HCT116 (cell line): ENCODE data around the gene SLC24A3. TPM values are rescaled to one million over a fixed set of nuclear protein-coding genes. Genes with fewer than 3 reads are reported as not detected.

Experiments used
- ATAC-seq: fragments of 200-7000 bp; cut with Tn5 transposase; 2 replicates; pipeline ENCODE4 v1.9.1; 2020; ENCODE audit warnings: mild to moderate bottlenecking, moderate library complexity
- BruUV-seq: library from RNA; stranded (reverse); fragments of 400-500 nt; replicated peaks from 2 replicates; lab custom pipeline; 2021; lab: Mats Ljungman, UMichigan
- CTCF ChIA-PET: fragments of 300-600 bp; sonication (Branson Sonifier 250); formaldehyde crosslinking; loops from one replicate; lab custom pipeline; 2021; ENCODE audit warnings: antibody characterized with exemption; lab: Charles Lee
- POLR2A ChIA-PET: fragments of 300-600, 350-600 bp; sonication (Branson Sonifier 250); formaldehyde crosslinking; loops from one replicate; lab custom pipeline; 2021; ENCODE audit warnings: antibody characterized with exemption; lab: Charles Lee
- RAD21 ChIA-PET, 2 experiments: fragments of 300-600 bp; sonication (Branson Sonifier 250); formaldehyde crosslinking; loops; one replicate each; lab custom pipeline; 2023; ENCODE audit warnings: low total read pairs in 2 of 2; ENCODE audit not compliant: uncharacterized antibody in 2 of 2, unreplicated experiment in 2 of 2, low non-redundant PET in 1 of 2; lab: Charles Lee
- DNase-seq: peaks from one replicate; pipeline ENCODE4 v3.0.0-alpha.2; 2010; ENCODE audit warnings: low read depth, low spot score
- H2AFZ ChIP-seq: fragments of 200-600 bp; shearing (Covaris generic), sonication (generic); 2 replicates; pipeline ENCODE4 v1.6.1; 2017; ENCODE audit warnings: low read depth, mixed run types, mixed read lengths, antibody characterized with exemption, low read length; ENCODE audit not compliant: poor library complexity, severe bottlenecking
- H3K27ac ChIP-seq: 2 replicates; pipeline ENCODE4 v1.5.1; 2012; ENCODE audit warnings: low read depth, low read length
- H3K27me3 ChIP-seq: fragments of 200-600 bp; sonication (generic); 2 replicates; pipeline ENCODE4 v1.6.1; 2016; ENCODE audit warnings: mixed run types, low read length, mixed read lengths; ENCODE audit not compliant: insufficient read depth
- H3K36me3 ChIP-seq, 2 experiments: fragments of 200-500 bp in 1 of 2; fragments of 200-600 bp in 1 of 2; sonication (Bioruptor generic) in 1 of 2; sonication (generic) in 1 of 2; 2 replicates each; pipeline versions ENCODE4 v1.5.1 to v1.6.1; 2014 to 2016; ENCODE audit warnings: low read length in 2 of 2, inconsistent platforms in 1 of 2, mixed read lengths in 1 of 2, mixed run types in 1 of 2; ENCODE audit not compliant: insufficient read depth in 2 of 2, control insufficient read depth in 1 of 2
- H3K4me1 ChIP-seq, 2 experiments: fragments of 200-600 bp in 1 of 2; sonication (generic) in 1 of 2; 2 replicates each; pipeline versions ENCODE4 v1.5.1 to v1.6.1; 2012 to 2017; ENCODE audit warnings: low read length in 2 of 2, inconsistent platforms in 1 of 2, mild to moderate bottlenecking in 1 of 2, mixed read lengths in 1 of 2, mixed run types in 1 of 2, moderate library complexity in 1 of 2; ENCODE audit not compliant: insufficient read depth in 2 of 2, control insufficient read depth in 1 of 2
- H3K4me2 ChIP-seq: fragments of 200-600 bp; sonication (generic); 2 replicates; pipeline ENCODE4 v1.6.1; 2017; ENCODE audit warnings: mixed run types, low read length, mixed read lengths
- H3K4me3 ChIP-seq, 2 experiments: fragments of 200-600 bp in 1 of 2; sonication (generic) in 1 of 2; replicated peaks in 1 of 2; 2 replicates each; pipeline ENCODE4 v1.5.1; 2011 to 2016; ENCODE audit warnings: low read length in 2 of 2, control low read depth in 1 of 2, low read depth in 1 of 2, mild to moderate bottlenecking in 1 of 2, mixed read lengths in 1 of 2, mixed run types in 1 of 2
- H3K79me2 ChIP-seq: fragments of 200-600 bp; sonication (generic); 2 replicates; pipeline ENCODE4 v1.6.1; 2017; ENCODE audit warnings: mild to moderate bottlenecking, mixed run types, low read length, moderate library complexity, mixed read lengths; ENCODE audit not compliant: insufficient read depth
- H3K9ac ChIP-seq: fragments of 200-600 bp; sonication (generic); 2 replicates; pipeline ENCODE4 v1.6.1; 2016; ENCODE audit warnings: low read length, mixed read lengths
- H3K9me2 ChIP-seq: fragments of 200-600 bp; sonication (generic), shearing (Covaris generic); 2 replicates; pipeline ENCODE4 v1.6.1; 2017; ENCODE audit warnings: mixed run types, mild to moderate bottlenecking, moderate library complexity; ENCODE audit not compliant: insufficient read depth
- H3K9me3 ChIP-seq, 2 experiments: fragments of 200-500 bp in 1 of 2; fragments of 200-600 bp in 1 of 2; sonication (Bioruptor generic) in 1 of 2; sonication (generic) in 1 of 2; 2 replicates each; pipeline ENCODE4 v1.6.1; 2014 to 2017; ENCODE audit warnings: low read length in 2 of 2, mixed read lengths in 2 of 2, inconsistent platforms in 1 of 2, low read depth in 1 of 2, mild to moderate bottlenecking in 1 of 2, mixed run types in 1 of 2, moderate library complexity in 1 of 2; ENCODE audit not compliant: control insufficient read depth in 1 of 2, insufficient read depth in 1 of 2
- H4K20me1 ChIP-seq: fragments of 200-600 bp; sonication (generic), shearing (Covaris generic); 2 replicates; pipeline ENCODE4 v1.6.1; 2017; ENCODE audit warnings: mixed run types, mild to moderate bottlenecking, moderate library complexity; ENCODE audit not compliant: insufficient read depth
- CBX3 ChIP-seq: IDR thresholded peaks from 2 replicates; pipeline ENCODE4 v1.6.1; 2012; ENCODE audit warnings: low read depth
- CEBPB ChIP-seq: IDR thresholded peaks from 2 replicates; pipeline ENCODE4 v1.6.1; 2012; ENCODE audit warnings: low read depth
- ELF1 ChIP-seq: IDR thresholded peaks from 2 replicates; pipeline ENCODE4 v1.6.1; 2012; ENCODE audit warnings: low read depth, borderline replicate concordance
- EZH2 ChIP-seq: fragments of 200-600 bp; sonication (generic); IDR thresholded peaks from 2 replicates; pipeline ENCODE4 v1.6.1; 2017; ENCODE audit warnings: antibody characterized with exemption, mixed run types
- JUND ChIP-seq: IDR thresholded peaks from 2 replicates; pipeline ENCODE4 v1.6.1; 2012
- POLR2AphosphoS5 ChIP-seq: IDR thresholded peaks from 2 replicates; pipeline ENCODE4 v1.6.1; 2011; ENCODE audit warnings: mild to moderate bottlenecking, low read depth, low read length, moderate library complexity
- RAD21 ChIP-seq: IDR thresholded peaks from 2 replicates; pipeline ENCODE4 v1.6.1; 2012; ENCODE audit warnings: low read depth, mild to moderate bottlenecking
- SIN3A ChIP-seq: IDR thresholded peaks from 2 replicates; pipeline ENCODE4 v1.6.1; 2012; ENCODE audit warnings: low read depth
- YY1 ChIP-seq: IDR thresholded peaks from 2 replicates; pipeline ENCODE4 v1.6.1; 2011; ENCODE audit warnings: low read length, low read depth, moderate library complexity, mild to moderate bottlenecking; ENCODE audit not compliant: insufficient replicate concordance; ENCODE audit errors: extremely low read depth
- ZBTB33 ChIP-seq: IDR thresholded peaks from 2 replicates; pipeline ENCODE4 v1.6.1; 2011; ENCODE audit warnings: mild to moderate bottlenecking, low read length, moderate library complexity; ENCODE audit not compliant: insufficient replicate concordance; ENCODE audit errors: extremely low read depth
- ZFX ChIP-seq: fragments of 450-650 bp; IDR thresholded peaks from 2 replicates; pipeline ENCODE4 v1.6.1; 2017
- ZNF274 ChIP-seq: fragments of 200-500 bp; sonication (Bioruptor generic); IDR thresholded peaks from 2 replicates; pipeline ENCODE4 v1.6.1; 2014; ENCODE audit warnings: mild to moderate bottlenecking, low read depth, low read length, inconsistent platforms
- intact Hi-C: fragments of 100-400 bp; cut with micrococcal nuclease; formaldehyde crosslinking; loops from 2 replicates; pipeline ENCODE4 v1.10.0; 2022
- total RNA-seq: library from RNA; stranded (reverse); gene quantifications from one replicate; pipeline ENCODE4 v1.2.1, GENCODE V29; 2021; ENCODE audit not compliant: unreplicated experiment
- TF ChIP-seq, protein P1 (sequence below): IDR thresholded peaks from 2 replicates; pipeline ENCODE4 v1.6.1; 2012
- TF ChIP-seq, protein P2 (sequence below), 3 experiments: fragments of 200-600 bp in 1 of 3; sonication (generic) in 1 of 3; IDR thresholded peaks in 2 of 3; conservative IDR thresholded peaks in 1 of 3; 2 replicates each; pipeline ENCODE4 v1.5.1; 2012 to 2017; ENCODE audit warnings: low read depth in 2 of 3, low read length in 2 of 3, antibody characterized with exemption in 1 of 3, borderline replicate concordance in 1 of 3, control low read depth in 1 of 3, mild to moderate bottlenecking in 1 of 3, mixed read lengths in 1 of 3, mixed run types in 1 of 3, moderate library complexity in 1 of 3; ENCODE audit not compliant: insufficient read depth in 1 of 3
- TF ChIP-seq, protein P3 (sequence below): IDR thresholded peaks from 2 replicates; pipeline ENCODE4 v1.6.1; 2012; ENCODE audit warnings: low read depth
- TF ChIP-seq, protein P4 (sequence below): IDR thresholded peaks from 2 replicates; pipeline ENCODE4 v1.6.1; 2012

The SLC24A3 gene
- total RNA-seq, 1 experiment from 2014 or later: not detected

DNA sequence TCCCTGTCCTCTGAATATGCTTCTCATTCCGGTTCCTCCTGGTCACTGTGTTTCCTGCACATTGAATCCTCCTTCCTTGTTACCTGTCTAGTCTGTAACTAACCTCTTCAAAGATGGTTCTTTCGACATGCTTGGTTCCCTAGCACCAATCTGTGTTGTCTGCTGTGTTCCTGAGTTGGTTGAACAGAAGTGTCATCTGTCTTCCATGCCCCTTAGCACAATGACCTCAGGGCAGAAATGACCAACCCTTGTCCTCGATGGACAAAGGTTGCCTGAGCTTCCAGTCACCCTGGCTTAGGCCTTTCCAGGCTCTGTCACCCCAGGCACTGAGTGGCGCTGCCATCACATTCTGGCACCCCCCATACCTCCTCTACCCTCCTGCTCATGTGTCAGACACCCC is 278.8 kb downstream of the SLC24A3 start:
- Histone ChIP-seq H4K20me1 (no peaks in the 10 kb centered on the region), H3K27ac (no peak overlapping the region), H3K79me2 (no peaks in the 10 kb centered on the region), H3K9me3 (no peaks in the 10 kb centered on the region), H3K36me3 (no peaks in the 10 kb centered on the region), H3K9ac (no peak overlapping the region), H3K4me3 (no peak overlapping the region), H2AFZ (no peak overlapping the region), H3K4me2 (no peak overlapping the region), H3K4me1 (no peaks in the 10 kb centered on the region), H3K9me2 (no peaks in the 10 kb centered on the region), H3K27me3 (no peaks in the 10 kb centered on the region)
- no peak for DNase-seq
- RAD21 ChIA-PET: no interaction called here
- no peak for ATAC-seq
- POLR2A ChIA-PET: no interaction called here
- TF ChIP-seq, protein P1, sequence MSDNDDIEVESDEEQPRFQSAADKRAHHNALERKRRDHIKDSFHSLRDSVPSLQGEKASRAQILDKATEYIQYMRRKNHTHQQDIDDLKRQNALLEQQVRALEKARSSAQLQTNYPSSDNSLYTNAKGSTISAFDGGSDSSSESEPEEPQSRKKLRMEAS: no peak
- TF ChIP-seq POLR2AphosphoS5 (no peak), SIN3A (no peak), ELF1 (no peak), ZNF274 (no peak), YY1 (no peak), ZBTB33 (no peak), JUND (no peak), CEBPB (no peak), RAD21 (no peak), CBX3 (no peak), EZH2 (no peak), ZFX (no peak)
- TF ChIP-seq, protein P2, sequence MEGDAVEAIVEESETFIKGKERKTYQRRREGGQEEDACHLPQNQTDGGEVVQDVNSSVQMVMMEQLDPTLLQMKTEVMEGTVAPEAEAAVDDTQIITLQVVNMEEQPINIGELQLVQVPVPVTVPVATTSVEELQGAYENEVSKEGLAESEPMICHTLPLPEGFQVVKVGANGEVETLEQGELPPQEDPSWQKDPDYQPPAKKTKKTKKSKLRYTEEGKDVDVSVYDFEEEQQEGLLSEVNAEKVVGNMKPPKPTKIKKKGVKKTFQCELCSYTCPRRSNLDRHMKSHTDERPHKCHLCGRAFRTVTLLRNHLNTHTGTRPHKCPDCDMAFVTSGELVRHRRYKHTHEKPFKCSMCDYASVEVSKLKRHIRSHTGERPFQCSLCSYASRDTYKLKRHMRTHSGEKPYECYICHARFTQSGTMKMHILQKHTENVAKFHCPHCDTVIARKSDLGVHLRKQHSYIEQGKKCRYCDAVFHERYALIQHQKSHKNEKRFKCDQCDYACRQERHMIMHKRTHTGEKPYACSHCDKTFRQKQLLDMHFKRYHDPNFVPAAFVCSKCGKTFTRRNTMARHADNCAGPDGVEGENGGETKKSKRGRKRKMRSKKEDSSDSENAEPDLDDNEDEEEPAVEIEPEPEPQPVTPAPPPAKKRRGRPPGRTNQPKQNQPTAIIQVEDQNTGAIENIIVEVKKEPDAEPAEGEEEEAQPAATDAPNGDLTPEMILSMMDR (IDR thresholded peaks at IDR 0.05 in 2 of 3, conservative IDR thresholded peaks at IDR 0.05 in 1 of 3; ENCODE audit: borderline replicate concordance in 1 of 3, insufficient read depth in 1 of 3, low read depth in 2 of 3, low read length in 2 of 3): no peak
- TF ChIP-seq, protein P3, sequence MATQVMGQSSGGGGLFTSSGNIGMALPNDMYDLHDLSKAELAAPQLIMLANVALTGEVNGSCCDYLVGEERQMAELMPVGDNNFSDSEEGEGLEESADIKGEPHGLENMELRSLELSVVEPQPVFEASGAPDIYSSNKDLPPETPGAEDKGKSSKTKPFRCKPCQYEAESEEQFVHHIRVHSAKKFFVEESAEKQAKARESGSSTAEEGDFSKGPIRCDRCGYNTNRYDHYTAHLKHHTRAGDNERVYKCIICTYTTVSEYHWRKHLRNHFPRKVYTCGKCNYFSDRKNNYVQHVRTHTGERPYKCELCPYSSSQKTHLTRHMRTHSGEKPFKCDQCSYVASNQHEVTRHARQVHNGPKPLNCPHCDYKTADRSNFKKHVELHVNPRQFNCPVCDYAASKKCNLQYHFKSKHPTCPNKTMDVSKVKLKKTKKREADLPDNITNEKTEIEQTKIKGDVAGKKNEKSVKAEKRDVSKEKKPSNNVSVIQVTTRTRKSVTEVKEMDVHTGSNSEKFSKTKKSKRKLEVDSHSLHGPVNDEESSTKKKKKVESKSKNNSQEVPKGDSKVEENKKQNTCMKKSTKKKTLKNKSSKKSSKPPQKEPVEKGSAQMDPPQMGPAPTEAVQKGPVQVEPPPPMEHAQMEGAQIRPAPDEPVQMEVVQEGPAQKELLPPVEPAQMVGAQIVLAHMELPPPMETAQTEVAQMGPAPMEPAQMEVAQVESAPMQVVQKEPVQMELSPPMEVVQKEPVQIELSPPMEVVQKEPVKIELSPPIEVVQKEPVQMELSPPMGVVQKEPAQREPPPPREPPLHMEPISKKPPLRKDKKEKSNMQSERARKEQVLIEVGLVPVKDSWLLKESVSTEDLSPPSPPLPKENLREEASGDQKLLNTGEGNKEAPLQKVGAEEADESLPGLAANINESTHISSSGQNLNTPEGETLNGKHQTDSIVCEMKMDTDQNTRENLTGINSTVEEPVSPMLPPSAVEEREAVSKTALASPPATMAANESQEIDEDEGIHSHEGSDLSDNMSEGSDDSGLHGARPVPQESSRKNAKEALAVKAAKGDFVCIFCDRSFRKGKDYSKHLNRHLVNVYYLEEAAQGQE: no peak
- TF ChIP-seq, protein P4, sequence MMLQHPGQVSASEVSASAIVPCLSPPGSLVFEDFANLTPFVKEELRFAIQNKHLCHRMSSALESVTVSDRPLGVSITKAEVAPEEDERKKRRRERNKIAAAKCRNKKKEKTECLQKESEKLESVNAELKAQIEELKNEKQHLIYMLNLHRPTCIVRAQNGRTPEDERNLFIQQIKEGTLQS: no peak
- CTCF ChIA-PET: no interaction called here
- intact Hi-C loops: no loop called here
- BruUV-seq: no TSS peak
